Panc1 (cell line): Measurements from ENCODE around the gene KIAA0232. TPM values are rescaled to one million over a fixed set of nuclear protein-coding genes. Genes with fewer than 3 reads are reported as not detected.

Experiments
- ATAC-seq: fragments of 200-7000 bp; cut with Tn5 transposase; 2 replicates; pipeline ENCODE4 v1.9.1; 2020; ENCODE audit warnings: mild to moderate bottlenecking, moderate library complexity
- BruUV-seq: library from RNA; stranded (reverse); fragments of 400-500 nt; replicated peaks from 2 replicates; lab custom pipeline; 2021; lab: Mats Ljungman, UMichigan
- CTCF ChIA-PET: fragments of 300-600 bp; sonication (Branson Sonifier 250); formaldehyde crosslinking; loops from one replicate; lab custom pipeline; 2022; ENCODE audit warnings: antibody characterized with exemption; lab: Charles Lee
- POLR2A ChIA-PET: fragments of 300-600 bp; sonication (Branson Sonifier 250); formaldehyde crosslinking; loops from one replicate; lab custom pipeline; 2022; ENCODE audit warnings: antibody characterized with exemption; lab: Charles Lee
- DNase-seq: peaks from one replicate; pipeline ENCODE4 v3.0.0-alpha.2; 2010; ENCODE audit warnings: low read depth, low spot score
- H3K27ac ChIP-seq: 2 replicates; pipeline ENCODE4 v1.5.1; 2011; ENCODE audit warnings: mild to moderate bottlenecking, low read length, inconsistent platforms
- H3K27me3 ChIP-seq: fragments of 200-500 bp; sonication (Bioruptor generic); 2 replicates; pipeline ENCODE4 v1.6.0; 2014; ENCODE audit warnings: low read length, inconsistent platforms; ENCODE audit not compliant: control insufficient read depth, insufficient read depth
- H3K36me3 ChIP-seq: fragments of 200-500 bp; sonication (Bioruptor generic); 2 replicates; pipeline ENCODE4 v1.5.1; 2014; ENCODE audit warnings: inconsistent platforms, mild to moderate bottlenecking, low read length, moderate library complexity; ENCODE audit not compliant: control insufficient read depth, insufficient read depth
- H3K4me1 ChIP-seq: 2 replicates; pipeline ENCODE4 v1.5.1; 2011; ENCODE audit warnings: inconsistent platforms, mild to moderate bottlenecking, low read length, moderate library complexity; ENCODE audit not compliant: control insufficient read depth, insufficient read depth
- H3K4me3 ChIP-seq, 2 experiments: 2 replicates each; pipeline ENCODE4 v1.5.1; 2011 to 2012; ENCODE audit warnings: low read depth in 2 of 2, low read length in 2 of 2, mild to moderate bottlenecking in 2 of 2, inconsistent platforms in 1 of 2, moderate library complexity in 1 of 2
- H3K9me3 ChIP-seq: fragments of 200-500 bp; sonication (Bioruptor generic); 2 replicates; pipeline ENCODE4 v1.5.1; 2014; ENCODE audit warnings: low read depth, mild to moderate bottlenecking, inconsistent platforms, low read length, moderate library complexity; ENCODE audit not compliant: control insufficient read depth, insufficient read depth
- POLR2AphosphoS5 ChIP-seq: IDR thresholded peaks from 2 replicates; pipeline ENCODE4 v1.6.1; 2012; ENCODE audit warnings: mild to moderate bottlenecking, low read depth, low read length, moderate library complexity
- SIN3A ChIP-seq: IDR thresholded peaks from 2 replicates; pipeline ENCODE4 v1.6.1; 2012; ENCODE audit warnings: low read depth, mild to moderate bottlenecking, low read length, moderate library complexity, borderline replicate concordance; ENCODE audit not compliant: insufficient read depth
- TCF7L2 ChIP-seq: IDR thresholded peaks from 2 replicates; pipeline ENCODE4 v1.6.1; 2011; ENCODE audit warnings: mild to moderate bottlenecking, low read depth, low read length, inconsistent platforms
- in situ Hi-C: cut with HindIII; loops from 2 replicates; pipeline ENCODE4 v1.10.0; 2016; ENCODE audit warnings: low sequenced_read_pairs, low pct_unique_long_range_greater_than_20kb
- intact Hi-C: fragments of 100-400 bp; cut with micrococcal nuclease; formaldehyde crosslinking; loops from one replicate; pipeline ENCODE4 v1.10.0; 2022; ENCODE audit not compliant: unreplicated experiment
- total RNA-seq: library from RNA; stranded (reverse); gene quantifications from one replicate; pipeline ENCODE4 v1.2.1, GENCODE V29; 2021; ENCODE audit not compliant: unreplicated experiment
- TF ChIP-seq, protein P1 (sequence below): fragments of 450-650 bp; IDR thresholded peaks from 2 replicates; pipeline ENCODE4 v1.5.1; 2017; ENCODE audit warnings: mild to moderate bottlenecking
- TF ChIP-seq, protein P2 (sequence below), 2 experiments: IDR thresholded peaks; 2 replicates each; pipeline ENCODE4 v1.6.1; 2011 to 2012; ENCODE audit warnings: low read depth in 2 of 2, control low read depth in 1 of 2, low read length in 1 of 2, mild to moderate bottlenecking in 1 of 2, moderate library complexity in 1 of 2; ENCODE audit not compliant: insufficient read depth in 1 of 2

The KIAA0232 gene
- total RNA-seq, 1 experiment from 2014 or later = 20.2 TPM

DNA sequence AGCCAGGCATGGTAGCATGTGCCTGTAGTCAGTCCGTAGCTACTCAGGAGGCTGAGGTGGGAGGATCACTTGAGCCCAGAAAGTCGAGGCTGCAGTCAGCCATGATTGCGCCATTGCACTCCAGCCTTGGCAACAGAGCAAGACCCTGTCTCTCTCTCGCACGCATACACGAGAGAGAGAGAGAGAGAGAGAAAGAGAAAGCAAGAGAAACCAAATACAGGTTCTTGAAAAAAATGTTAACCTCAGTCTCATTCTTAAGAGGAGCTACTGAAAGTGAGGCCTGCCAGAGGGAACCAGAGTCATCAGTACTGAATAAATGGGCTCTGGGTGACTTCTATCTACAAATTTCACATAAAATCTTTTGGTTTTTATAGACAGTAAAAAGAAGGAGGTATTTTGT, 42.9 kb downstream of the KIAA0232 start:
- in situ Hi-C loops (no loop called here), intact Hi-C loops (no loop called here)
- H3K27ac ChIP-seq = no peak overlapping the region
- POLR2A ChIA-PET = no interaction called here
- no TSS peak for BruUV-seq
- no peaks in the 10 kb centered on the region for H3K4me1 ChIP-seq
- DNase-seq (no peak), ATAC-seq (no peak)
- no peak overlapping the region for H3K4me3 ChIP-seq
- no peaks in the 10 kb centered on the region; the same call in 1 of the 2 replicates for H3K36me3 ChIP-seq
- H3K27me3 ChIP-seq = no peaks in the 10 kb centered on the region
- H3K9me3 ChIP-seq = no peaks in the 10 kb centered on the region
- CTCF ChIA-PET = no interaction called here
- TF ChIP-seq TCF7L2 = no peak
- TF ChIP-seq POLR2AphosphoS5 = no peak
- TF ChIP-seq, protein P1, sequence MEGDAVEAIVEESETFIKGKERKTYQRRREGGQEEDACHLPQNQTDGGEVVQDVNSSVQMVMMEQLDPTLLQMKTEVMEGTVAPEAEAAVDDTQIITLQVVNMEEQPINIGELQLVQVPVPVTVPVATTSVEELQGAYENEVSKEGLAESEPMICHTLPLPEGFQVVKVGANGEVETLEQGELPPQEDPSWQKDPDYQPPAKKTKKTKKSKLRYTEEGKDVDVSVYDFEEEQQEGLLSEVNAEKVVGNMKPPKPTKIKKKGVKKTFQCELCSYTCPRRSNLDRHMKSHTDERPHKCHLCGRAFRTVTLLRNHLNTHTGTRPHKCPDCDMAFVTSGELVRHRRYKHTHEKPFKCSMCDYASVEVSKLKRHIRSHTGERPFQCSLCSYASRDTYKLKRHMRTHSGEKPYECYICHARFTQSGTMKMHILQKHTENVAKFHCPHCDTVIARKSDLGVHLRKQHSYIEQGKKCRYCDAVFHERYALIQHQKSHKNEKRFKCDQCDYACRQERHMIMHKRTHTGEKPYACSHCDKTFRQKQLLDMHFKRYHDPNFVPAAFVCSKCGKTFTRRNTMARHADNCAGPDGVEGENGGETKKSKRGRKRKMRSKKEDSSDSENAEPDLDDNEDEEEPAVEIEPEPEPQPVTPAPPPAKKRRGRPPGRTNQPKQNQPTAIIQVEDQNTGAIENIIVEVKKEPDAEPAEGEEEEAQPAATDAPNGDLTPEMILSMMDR = no peak
- TF ChIP-seq, protein P2, sequence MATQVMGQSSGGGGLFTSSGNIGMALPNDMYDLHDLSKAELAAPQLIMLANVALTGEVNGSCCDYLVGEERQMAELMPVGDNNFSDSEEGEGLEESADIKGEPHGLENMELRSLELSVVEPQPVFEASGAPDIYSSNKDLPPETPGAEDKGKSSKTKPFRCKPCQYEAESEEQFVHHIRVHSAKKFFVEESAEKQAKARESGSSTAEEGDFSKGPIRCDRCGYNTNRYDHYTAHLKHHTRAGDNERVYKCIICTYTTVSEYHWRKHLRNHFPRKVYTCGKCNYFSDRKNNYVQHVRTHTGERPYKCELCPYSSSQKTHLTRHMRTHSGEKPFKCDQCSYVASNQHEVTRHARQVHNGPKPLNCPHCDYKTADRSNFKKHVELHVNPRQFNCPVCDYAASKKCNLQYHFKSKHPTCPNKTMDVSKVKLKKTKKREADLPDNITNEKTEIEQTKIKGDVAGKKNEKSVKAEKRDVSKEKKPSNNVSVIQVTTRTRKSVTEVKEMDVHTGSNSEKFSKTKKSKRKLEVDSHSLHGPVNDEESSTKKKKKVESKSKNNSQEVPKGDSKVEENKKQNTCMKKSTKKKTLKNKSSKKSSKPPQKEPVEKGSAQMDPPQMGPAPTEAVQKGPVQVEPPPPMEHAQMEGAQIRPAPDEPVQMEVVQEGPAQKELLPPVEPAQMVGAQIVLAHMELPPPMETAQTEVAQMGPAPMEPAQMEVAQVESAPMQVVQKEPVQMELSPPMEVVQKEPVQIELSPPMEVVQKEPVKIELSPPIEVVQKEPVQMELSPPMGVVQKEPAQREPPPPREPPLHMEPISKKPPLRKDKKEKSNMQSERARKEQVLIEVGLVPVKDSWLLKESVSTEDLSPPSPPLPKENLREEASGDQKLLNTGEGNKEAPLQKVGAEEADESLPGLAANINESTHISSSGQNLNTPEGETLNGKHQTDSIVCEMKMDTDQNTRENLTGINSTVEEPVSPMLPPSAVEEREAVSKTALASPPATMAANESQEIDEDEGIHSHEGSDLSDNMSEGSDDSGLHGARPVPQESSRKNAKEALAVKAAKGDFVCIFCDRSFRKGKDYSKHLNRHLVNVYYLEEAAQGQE (IDR thresholded peaks at IDR 0.05; ENCODE audit: insufficient read depth in 1 of 2, low read depth in 2 of 2, low read length in 1 of 2) = no peak
- no peak for TF ChIP-seq SIN3A

DNA sequence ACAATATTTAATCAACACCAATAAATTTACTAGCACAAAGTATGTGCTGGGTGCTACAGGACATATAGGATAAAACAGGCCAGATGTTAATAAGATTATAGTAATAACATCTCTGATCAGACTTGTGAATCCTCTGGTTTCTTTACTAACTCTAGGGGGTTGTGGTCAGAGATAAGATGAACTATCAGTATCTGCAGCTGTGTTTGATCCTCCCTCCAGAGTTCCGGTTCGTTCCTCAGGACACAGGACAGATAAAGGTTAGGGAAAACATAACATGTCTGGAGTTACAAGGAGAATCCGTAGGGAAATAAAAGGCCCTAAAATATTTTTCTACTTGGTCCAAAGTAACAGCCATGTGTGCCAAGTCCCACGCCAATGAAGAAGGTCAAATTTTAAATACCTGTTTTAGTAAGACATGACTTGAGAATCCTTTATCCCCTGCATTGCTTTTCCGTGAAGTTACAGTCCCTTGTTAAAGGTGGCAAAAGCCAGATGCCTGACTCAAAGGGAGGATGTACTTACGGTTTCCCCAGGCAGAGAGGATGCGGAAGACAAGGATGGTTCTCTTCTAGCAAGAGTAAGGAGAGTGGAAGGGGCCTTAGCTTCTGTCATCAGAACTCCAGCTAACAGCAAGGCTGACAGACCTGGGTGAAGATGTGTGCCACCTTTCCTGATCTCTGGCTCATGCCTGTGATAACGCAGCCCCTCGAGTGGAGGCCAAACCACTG, 44.4 kb downstream of the KIAA0232 start:
- H3K9me3 ChIP-seq = no peaks in the 10 kb centered on the region
- in situ Hi-C loops = no loop called here
- ATAC-seq = no peak
- DNase-seq = no peak
- H3K27ac ChIP-seq = no peak overlapping the region
- no peak overlapping the region for H3K4me3 ChIP-seq
- intact Hi-C loops = no loop called here
- no peaks in the 10 kb centered on the region for H3K4me1 ChIP-seq
- no peaks in the 10 kb centered on the region; the same call in 1 of the 2 replicates for H3K36me3 ChIP-seq
- ChIA-PET CTCF (no interaction called here), POLR2A (interaction anchor here (0.7 kb wide), 1 partner anchor 17 kb away, joined by 6 read pairs; no protein-coding TSS in a partner anchor)
- no TSS peak for BruUV-seq
- TF ChIP-seq, protein P2 (IDR thresholded peaks at IDR 0.05; ENCODE audit: insufficient read depth in 1 of 2, low read depth in 2 of 2, low read length in 1 of 2) = no peak
- TF ChIP-seq TCF7L2 (no peak), SIN3A (no peak), POLR2AphosphoS5 (no peak)
- TF ChIP-seq, protein P1 = no peak
- no peaks in the 10 kb centered on the region for H3K27me3 ChIP-seq
